NCI-H524 (cell line): Measurements from ENCODE around the gene PTCD2.
"Not testable (repeated sequence)": the region's sequence is repeated elsewhere in the genome, so short reads cannot be mapped to it uniquely, and the experiment has no call there.

Experiments
- DNase-seq, 2 experiments: peaks; one replicate each; lab custom pipeline; 2025; lab: John Stamatoyannopoulos, UW

Gene PTCD2

DNA sequence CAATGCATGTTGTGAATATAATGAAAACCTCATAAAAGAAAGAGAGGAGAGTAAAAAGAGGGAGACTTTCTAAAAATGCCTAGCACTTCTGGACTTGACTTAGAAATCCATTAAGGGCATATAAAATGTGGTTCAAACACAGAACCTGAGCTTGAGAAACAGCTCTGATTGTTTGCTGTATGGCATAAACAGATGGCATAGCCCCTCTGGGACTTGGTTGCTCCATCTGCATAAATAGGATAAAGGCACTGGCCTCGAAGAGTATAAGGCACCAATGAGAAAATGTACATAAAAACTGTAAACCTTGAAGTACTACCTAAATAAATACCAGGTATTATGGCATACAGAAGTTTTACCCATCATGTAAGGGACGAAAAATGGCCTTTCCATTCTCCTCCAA lies 23.9 kb upstream of the PTCD2 start:
- DNase-seq: peak; percentile 69 to 91

DNA sequence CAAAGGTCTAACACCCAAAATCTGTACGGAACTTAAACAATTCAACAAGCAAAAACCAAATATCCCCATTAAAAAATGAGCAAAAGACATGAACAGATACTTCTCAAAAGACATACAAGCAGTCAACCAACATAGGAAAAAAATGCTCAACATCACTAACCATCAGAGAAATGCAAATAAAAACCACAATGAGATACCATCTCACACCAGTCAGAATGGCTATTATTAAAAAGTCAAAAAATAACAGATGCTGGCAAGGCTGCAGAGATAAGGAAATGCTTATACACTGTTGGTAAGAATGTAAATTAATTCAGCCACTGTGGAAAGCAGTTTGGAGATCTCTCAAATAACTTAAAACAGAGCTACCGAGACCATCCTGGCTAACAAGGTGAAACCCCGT lies 22.0 kb upstream of the PTCD2 start:
- not testable (repeated sequence) for DNase-seq

DNA sequence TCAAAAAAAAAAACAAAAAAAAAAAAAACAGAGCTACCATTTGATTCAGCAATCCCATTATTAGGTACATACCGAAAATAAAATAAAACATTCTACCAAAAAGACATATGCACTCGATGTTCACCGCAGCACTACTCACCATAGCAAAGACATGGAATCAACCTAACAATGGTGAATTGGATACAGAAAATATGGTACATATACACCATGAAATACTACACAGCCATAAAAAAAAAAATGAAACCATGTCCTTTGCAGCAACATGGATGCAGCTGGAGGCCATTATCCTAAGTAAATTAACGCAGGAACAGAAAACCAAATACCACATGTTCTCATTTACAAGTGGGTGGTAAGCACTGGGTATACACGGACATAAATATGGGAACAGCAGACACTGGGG lies 21.5 kb upstream of the PTCD2 start:
- DNase-seq: peak in 1 of 2 experiments; percentile 64

DNA sequence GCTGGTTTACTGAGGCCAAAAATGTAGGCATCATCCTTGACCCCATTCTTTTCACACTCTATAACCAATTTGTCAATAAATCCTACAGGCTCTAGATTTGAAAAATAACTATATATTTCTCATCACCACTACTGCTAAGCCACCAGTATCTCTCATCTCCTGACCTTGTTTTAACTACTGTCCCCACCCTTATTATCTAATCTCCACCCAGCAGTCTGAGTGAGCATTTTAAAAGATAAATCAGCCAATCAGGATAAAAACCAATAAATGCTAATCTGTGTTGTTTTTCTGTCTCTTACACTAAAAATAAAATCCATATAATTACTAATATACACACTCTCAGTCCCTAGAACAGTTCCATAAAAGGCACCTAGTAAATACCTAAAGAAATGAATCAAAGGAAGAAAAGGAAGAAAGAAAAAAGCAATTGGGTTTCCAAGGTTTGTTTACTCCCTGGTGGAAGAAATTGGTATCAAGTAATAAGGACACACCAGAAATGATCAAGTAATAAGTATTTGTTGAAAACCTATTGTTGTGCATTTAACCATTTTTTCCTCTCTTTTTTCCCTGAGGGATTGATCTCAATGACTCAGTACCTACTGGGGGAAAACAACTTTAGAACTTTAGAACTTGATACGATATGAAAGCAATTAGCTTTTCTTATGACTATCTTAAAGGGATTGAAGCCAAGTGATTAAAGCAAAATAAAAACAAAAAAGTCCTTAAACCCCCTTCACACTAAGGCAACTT lies 19.4 kb upstream of the PTCD2 start:
- DNase-seq: peak in 1 of 2 experiments; percentile 21

DNA sequence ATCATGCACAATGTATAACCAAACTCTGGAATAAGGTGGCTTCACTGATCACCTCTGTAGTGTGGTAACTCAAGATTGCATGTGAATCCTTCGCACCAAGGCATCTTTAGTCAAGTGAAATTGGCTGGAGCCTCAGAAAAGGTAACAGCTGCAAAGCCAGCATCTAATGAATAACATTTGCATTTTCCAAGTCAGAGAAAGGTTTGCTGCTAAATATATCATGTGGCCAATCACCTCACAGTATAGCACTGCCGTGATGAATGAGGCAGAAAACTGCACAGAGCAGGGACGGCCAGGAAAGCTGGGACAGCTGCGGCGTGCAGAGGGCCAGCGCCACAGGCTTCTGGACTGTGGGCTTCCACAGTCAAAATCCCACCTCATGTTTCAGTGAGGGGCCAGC lies 18.6 kb upstream of the PTCD2 start:
- DNase-seq: peak; percentile 55 to 90

DNA sequence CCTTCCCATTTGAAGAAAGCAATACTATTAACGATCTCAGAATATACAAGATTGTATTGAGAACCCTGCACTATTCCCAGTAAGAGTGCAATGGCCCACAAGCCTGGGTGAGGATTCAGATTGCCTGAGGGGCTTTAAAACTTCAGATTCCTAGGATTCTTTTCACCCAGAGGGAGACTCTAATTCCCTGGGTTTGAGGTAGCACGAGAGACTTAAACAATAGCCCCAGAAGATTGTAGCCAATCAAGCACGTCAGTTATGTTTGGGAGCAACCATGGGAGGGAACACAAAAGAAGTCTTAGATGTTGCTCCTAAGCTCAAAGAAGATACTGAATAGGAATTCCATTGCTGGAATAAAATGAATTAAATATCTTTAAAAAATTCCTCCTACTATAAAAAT lies 18.0 kb upstream of the PTCD2 start:
- DNase-seq: peak in 1 of 2 experiments; percentile 24

DNA sequence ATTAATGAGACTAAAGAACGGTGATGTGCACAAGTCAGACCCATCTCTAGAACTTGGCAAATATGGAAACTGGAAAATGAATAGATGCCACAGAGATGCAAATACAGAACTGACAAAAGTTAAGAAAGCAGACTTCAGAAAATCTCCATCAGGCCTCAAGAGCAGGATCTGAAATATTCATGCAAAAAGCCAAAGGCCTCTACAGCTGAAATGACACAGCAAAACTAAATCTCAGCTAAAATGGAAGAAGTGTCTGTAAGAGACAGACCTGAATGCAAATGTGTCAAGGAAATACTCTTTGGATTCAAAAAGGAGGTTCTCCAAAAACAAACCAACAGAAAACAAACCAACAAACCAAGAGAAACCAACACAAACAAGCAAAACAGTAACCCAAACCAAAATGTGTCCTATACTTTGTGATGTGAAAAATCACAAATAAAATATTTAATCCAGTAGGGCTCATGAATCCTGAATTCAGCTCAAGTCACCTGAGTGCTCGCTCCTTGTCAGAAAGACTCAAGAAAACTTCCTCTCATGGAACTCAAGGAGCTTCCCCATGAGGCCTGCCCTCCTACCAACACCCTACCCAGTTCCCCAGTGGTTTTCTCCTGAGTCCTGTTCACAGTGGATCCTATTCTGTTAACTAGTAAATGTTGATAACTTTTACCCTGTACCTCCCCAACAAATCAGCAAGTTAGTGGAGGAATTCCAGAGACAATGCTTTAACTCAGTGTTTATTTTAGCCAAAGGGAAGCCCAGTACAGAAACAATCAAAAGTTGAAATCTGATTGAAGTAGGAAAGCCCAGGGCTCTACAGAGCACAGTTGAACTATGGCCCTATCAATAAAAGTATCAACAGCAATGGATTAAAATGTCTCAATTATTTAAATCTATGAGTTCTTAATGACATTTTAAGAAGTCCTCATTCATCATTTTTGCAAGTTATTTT lies 14.7 kb upstream of the PTCD2 start:
- DNase-seq: no peak

DNA sequence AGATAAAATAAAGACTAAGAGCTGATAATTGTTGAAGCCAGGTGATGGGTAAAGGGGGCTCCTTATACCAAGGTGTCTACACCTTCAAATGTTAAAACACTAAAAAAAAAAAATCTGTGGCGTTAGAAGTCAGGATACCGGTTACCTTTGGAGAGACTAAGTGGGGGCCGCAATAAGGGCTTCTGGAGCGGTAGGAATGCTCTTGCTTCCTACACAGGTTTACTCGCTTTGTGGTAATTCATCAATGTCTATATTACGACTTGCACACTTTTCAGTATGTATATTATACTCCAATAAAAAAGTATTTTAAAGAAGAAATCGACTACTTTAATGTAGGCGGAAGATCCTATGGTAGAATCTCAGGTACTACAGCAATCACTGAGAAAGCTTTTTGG lies 12.6 kb upstream of the PTCD2 start:
- DNase-seq: no peak

DNA sequence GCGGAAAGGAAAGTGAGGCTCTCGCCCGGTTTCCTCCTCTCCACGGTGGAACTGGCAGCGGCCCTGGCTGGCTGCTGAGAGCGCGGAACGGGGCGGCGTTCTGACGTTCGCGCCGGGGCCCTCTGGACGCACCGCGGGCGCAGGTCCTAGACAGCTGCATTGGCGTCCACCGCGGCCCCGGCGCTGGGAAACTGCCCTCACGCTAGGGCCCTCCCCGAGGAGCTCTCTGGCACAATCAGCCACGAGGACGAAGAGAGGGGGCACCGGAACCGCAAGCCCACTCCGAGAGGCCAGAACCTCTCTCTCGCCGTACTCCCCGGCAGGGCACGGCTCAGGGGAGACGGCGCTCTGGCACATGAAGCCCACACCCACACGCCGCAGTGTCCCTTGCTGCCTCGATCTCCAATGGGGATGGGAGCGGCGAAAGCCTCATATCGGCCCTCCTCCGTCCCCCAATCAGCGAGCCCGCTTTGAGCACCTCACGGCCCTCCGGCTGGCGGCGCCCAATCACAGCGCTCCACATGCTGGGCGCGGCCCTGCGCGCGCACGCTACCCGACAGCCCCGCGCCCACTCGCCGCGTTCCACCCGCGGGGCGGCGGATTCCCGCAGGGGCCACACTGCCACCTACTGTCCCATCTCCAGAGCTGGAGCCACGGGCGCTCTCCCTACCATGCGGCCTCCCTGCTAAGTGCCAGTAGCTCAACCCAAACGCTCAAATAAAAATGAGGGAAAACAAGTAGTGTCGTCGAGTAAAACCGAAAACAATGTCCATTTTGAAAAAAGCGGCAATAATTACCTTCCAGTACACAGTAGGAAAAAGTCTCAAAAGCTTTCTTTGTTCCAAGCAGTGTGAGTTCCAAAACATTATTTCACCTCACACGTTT lies 12.0 kb upstream of the PTCD2 start:
- peak; percentile 93 to 96 for DNase-seq

DNA sequence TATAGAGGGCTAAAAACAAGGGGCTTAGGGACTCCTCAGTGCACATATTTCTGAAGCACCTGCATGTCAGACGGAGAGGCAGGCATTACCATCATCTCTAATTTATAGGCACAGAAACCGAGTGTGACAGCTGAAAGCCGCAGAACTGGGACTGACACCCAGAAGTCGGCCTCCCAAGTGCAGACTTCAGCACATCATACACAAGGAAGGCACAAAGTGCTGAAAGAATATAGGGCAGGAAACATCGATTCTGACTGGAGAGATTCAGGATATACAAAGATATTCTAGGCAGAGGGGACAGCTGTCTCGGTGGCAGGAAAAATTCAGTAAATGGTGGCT lies 11.4 kb upstream of the PTCD2 start:
- no peak for DNase-seq

DNA sequence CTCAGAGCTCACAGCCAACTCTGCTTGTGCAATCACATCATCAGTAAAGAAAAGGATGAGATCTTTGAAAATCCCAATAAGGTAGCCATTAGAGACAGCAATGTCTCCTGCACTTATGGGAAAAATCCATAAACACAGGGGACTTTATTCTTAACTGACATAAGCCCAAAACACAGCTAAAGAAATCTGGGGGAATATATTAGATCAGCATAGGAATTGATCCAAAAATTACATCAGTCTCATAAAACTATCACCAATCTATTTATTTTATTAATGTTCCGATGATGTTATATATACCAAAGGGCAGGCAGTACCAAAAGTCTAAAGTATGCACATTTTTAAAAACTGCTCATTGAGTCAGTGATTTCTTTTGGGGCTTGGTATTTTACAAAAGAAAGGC lies 7.0 kb upstream of the PTCD2 start:
- no peak for DNase-seq

DNA sequence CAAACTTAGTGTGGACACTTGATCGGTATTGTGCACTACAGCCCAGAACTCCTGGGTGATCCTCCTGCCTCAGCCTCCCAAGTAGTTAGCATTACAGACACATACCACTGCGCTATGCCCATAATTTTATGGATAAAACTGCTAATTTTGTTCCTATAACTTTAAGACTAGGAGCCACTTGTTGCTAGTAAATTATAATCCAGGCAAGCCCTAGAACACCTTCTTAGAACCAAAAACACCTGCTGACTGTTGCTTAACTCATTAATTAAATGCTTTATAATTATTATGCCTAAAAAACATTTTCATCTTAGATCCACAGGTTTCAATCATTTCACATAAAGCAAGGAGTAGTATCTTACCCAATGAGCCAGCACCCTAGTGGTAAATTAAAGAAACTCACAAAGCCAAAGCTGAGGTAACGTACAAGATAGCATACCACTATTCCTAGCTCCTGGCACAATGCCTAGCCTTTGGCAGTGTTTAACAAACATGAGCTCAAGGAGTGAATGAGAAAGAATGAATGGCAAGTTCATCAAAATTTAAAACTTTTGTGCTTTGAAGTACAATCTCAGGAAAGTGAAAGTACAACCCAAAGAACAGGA lies 5.5 kb upstream of the PTCD2 start:
- peak in 1 of 2 experiments; percentile 15 for DNase-seq

DNA sequence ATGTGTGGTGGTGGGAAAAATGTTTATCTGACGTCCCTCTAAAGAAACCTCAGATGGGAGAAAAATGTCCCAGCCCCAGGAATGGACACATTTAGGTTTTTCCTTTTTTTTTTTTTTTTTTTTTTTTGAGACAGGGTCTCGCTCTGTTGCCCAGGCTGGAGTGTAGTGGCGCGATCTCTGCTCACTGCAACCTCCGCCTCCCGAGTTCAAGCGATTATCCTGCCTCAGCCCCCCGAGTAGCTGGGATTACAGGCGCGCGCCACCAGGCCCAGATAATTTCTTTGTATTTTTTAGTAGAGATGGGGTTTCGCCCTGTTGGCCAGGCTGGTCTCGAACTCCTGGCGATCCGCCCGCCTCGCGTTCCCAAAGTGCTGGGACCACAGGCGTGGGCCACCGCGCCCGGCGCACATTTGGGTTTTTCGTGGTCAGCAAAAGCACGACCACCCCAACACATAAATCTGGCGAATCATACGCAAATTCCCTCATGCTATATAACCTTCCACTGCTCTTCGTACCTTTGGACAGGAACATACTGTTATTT lies 668 bp upstream of the PTCD2 start:
- not testable (repeated sequence) for DNase-seq

DNA sequence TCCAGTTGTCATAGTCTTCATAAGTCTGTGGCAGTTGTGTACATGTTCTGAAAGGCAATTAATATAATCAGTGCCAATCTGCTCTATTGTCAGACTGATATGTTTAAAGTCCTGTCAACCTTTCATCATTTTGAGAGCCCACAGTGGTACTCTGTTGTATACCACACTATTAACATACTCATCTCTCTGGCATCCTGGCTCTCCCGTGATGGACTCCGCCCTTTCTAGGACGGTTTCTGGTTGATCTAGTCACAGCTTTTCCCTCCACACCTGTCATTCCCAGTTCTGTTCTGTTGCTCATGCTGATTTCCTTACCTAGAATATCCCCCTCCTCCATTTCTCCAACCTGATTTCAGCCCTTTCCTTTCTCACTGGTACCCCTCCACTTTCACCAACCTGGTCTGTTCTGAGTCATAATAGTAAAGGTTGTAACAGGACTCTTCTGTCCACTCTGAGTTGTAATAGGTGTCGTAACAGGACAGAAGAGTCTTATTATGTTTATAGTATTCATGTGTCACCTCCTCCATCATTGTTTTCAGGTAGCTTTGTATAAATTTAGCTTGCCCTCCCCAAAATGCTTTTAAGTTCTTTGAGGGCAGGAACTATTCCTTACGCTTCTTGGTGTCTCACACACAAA lies 4.1 kb downstream of the PTCD2 start:
- DNase-seq: no peak

DNA sequence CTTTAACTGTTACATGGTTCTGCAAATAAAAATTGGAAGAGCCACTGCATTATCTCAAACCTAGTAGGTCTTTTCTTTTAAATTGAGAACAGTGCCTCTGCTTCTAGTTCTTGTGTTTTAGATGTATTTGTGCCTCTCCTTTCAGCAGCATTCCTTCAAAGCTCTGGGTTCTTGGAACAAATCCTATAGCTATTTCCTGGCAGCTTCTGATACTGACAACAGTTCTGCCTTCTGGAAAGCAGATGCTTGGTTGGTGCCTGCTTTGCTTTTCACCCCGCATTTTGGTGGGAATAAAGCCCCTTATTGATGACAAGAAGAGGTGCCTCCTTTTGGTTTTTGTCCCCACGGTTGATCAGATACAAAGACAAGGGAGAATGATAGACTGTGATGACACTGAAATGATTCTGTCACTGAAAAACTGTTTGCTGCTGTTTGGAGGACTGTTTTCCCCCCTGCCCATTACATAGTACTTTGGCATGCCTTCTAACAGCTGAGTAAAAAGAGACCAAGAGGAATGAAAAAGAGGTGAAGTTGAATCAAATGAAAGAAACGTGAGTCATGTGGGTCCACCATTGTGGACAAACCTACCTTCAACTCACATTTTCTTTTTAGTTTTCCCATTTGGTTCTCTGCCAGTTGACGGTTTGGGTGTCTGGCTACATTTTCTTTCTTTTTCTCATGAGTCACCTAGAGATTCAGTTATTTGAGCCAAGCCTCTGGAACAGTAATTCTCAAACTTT lies 5.6 kb downstream of the PTCD2 start:
- no peak for DNase-seq

DNA sequence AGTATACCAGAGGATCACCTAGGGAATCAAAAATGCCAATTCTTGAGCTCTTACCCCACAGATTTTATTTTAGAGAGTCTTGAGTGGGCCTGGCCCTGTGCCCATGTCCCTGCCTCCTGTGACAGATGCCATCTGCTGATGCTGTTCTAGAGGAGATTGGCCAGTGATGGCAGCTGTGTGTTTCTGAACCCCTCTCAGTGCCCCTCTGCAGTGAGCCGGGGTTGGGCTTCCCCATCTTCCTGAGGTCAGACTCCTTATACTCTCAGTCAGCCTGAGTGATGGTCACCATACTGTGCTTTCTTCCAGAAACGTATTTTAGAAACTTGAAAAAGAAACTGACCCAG lies 6.1 kb downstream of the PTCD2 start:
- DNase-seq: peak; percentile 55 to 77

DNA sequence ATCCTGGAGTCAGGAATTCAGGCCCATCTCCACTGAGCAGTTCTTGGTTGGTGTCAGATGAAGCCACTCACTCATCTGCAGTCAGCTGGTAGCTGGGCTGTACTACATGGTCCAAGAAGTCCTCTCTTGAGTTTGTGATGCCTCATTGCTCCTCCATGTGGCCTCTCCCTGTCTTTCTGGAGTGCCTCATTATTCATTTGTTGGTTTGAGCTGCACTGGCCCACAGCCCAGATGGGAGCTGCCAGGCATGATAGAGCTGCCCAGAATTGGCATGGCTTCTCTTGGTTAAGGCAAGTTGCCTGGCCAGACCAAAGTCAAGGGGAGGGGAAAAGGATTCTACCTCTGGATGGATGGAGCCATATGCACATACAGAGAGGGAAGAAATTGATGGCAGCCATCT lies 8.0 kb downstream of the PTCD2 start:
- peak; percentile 24 to 38 for DNase-seq

DNA sequence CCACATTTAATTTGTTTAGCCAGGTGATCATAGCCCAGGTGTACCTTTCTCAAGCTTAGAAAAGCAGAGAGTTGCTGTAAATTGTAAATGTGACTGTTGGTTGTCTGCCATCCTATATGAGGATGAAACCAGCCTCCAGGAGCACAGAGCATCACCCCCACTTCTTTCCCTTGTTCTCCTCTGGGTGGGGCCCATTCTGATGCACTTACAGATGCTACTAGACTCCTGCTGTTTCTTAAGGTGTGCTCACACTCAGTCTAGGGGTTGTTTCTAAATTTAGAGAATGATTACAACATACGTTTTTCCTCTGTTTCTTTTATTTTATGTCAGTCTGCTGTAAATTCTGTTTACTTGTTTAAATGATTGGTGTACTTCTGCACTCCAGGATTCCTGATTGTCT lies 10.5 kb downstream of the PTCD2 start:
- no peak for DNase-seq

DNA sequence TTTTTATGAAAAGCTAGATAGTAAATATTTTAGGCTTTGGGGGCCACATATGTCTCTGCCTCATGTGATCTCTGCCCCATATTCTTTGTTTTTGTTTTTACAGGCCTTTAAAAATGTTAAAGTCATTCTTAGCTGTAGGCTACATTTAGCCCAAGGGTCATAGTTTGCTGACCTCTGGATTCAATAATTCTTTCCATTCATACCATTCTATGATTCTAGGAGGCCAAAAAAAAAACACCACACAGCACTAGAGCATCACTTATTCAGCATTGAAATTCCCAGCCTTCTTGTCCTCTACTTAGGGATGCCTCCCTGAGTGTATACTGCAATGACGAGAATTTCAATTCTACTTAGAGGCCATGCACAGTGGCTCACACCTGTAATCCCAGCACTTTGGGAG lies 17.0 kb downstream of the PTCD2 start:
- DNase-seq: no peak

DNA sequence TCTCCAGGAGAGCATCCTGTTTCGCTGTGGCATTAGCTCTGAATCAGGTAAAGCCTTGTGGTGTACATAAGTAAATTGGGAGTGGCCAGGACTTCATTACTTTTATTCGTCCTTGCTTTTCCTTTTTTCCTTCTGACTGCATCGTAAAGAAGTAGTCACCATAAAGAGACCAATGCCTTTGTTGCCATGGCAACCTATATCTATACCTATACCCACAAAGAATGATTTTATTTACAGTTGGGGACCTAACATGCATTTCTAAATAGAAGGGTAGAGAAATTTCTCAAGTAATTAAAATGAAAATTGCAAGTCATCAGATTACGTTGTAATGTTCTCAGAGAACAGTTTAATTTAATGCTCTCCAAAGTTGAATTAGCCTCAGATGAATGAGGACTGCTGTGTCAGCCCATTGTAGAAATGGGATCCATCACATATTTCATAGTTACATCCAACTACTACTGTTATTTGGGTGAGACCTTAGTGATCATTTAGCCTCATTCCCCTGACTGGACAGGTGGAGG lies 18.6 kb downstream of the PTCD2 start:
- no peak for DNase-seq
